WTC11 (cell line): ENCODE data around the gene ARSA. TPM values are rescaled to one million over a fixed set of nuclear protein-coding genes. Genes with fewer than 3 reads are reported as not detected.

Experiments
- ATAC-seq: fragments of 200-7000 bp; cut with Tn5 transposase; 2 replicates; pipeline ENCODE4 v1.10.0; 2021; ENCODE audit warnings: mild to moderate bottlenecking, moderate library complexity
- CTCF ChIA-PET: fragments of 300-600 bp; sonication (Branson Sonifier 250); formaldehyde crosslinking; loops from one replicate; lab custom pipeline; 2021; ENCODE audit warnings: antibody characterized with exemption; lab: Charles Lee
- POLR2A ChIA-PET: fragments of 350-600 bp; sonication (Branson Sonifier 250); formaldehyde crosslinking; loops from one replicate; lab custom pipeline; 2021; ENCODE audit warnings: antibody characterized with exemption; lab: Charles Lee
- DNase-seq: peaks from one replicate; pipeline ENCODE4 v3.0.0; 2021; ENCODE audit warnings: low spot score
- H3K27ac Mint-ChIP-seq: 2 replicates; pipeline ENCODE4 v1.8.0; 2021; ENCODE audit warnings: mixed read lengths
- H3K27me3 Mint-ChIP-seq: 2 replicates; pipeline ENCODE4 v1.8.0; 2021; ENCODE audit warnings: low read depth, mild to moderate bottlenecking, moderate library complexity, mixed read lengths
- H3K36me3 Mint-ChIP-seq: 2 replicates; pipeline ENCODE4 v1.8.0; 2021; ENCODE audit warnings: mixed read lengths
- H3K4me1 Mint-ChIP-seq: 2 replicates; pipeline ENCODE4 v1.8.0; 2022; ENCODE audit warnings: mixed read lengths
- H3K4me3 Mint-ChIP-seq: 2 replicates; pipeline ENCODE4 v1.8.0; 2021; ENCODE audit warnings: mild to moderate bottlenecking, moderate library complexity, mixed read lengths
- H3K9me3 Mint-ChIP-seq: 2 replicates; pipeline ENCODE4 v1.8.0; 2021; ENCODE audit warnings: mixed read lengths
- ATF1 ChIP-seq: sonication (generic); formaldehyde crosslinking; IDR thresholded peaks from 2 replicates; pipeline ENCODE4 v1.8.1; 2023; ENCODE audit warnings: mild to moderate bottlenecking, moderate library complexity, missing genetic modification reagents
- CBFB ChIP-seq: sonication (generic); formaldehyde crosslinking; IDR thresholded peaks from 2 replicates; pipeline ENCODE4 v1.8.1; 2022; ENCODE audit warnings: mild to moderate bottlenecking, low read depth, missing genetic modification reagents
- FOXP1 ChIP-seq: sonication (generic); formaldehyde crosslinking; IDR thresholded peaks from 2 replicates; pipeline ENCODE4 v1.8.0; 2022; ENCODE audit warnings: missing genetic modification reagents, mild to moderate bottlenecking, moderate library complexity, borderline replicate concordance
- GRHL2 ChIP-seq: fragments of 250-450 bp; sonication (Bioruptor Pico); IDR thresholded peaks from 2 replicates; pipeline ENCODE4 v1.8.0; 2022; ENCODE audit warnings: mild to moderate bottlenecking, moderate library complexity; ENCODE audit not compliant: insufficient replicate concordance, severe bottlenecking
- JAZF1 ChIP-seq: fragments of 250-450 bp; sonication (Bioruptor Pico); IDR thresholded peaks from 2 replicates; pipeline ENCODE4 v1.9.0; 2021; ENCODE audit warnings: moderate library complexity, mild to moderate bottlenecking, inconsistent platforms
- MAX ChIP-seq: sonication (generic); formaldehyde crosslinking; IDR thresholded peaks from 2 replicates; pipeline ENCODE4 v1.8.0; 2022; ENCODE audit warnings: mild to moderate bottlenecking, missing genetic modification reagents
- NFE2L1 ChIP-seq: sonication (generic); formaldehyde crosslinking; IDR thresholded peaks from 2 replicates; pipeline ENCODE4 v1.8.1; 2023; ENCODE audit warnings: missing genetic modification reagents
- NR3C1 ChIP-seq: sonication (generic); formaldehyde crosslinking; conservative IDR thresholded peaks from 2 replicates; pipeline ENCODE4 v1.8.1; 2023; ENCODE audit warnings: low read depth, mild to moderate bottlenecking, missing genetic modification reagents
- RELA ChIP-seq: sonication (generic); formaldehyde crosslinking; IDR thresholded peaks from 2 replicates; pipeline ENCODE4 v1.8.1; 2022; ENCODE audit warnings: missing genetic modification reagents, mild to moderate bottlenecking, borderline replicate concordance
- RORB ChIP-seq: fragments of 250-450 bp; sonication (Bioruptor Pico); IDR thresholded peaks from 2 replicates; pipeline ENCODE4 v1.9.0; 2021; ENCODE audit warnings: mild to moderate bottlenecking
- SOX15 ChIP-seq: fragments of 250-450 bp; sonication (Bioruptor Pico); IDR thresholded peaks from 2 replicates; pipeline ENCODE4 v1.9.0; 2021; ENCODE audit warnings: mild to moderate bottlenecking
- SP1 ChIP-seq: sonication (generic); formaldehyde crosslinking; conservative IDR thresholded peaks from 2 replicates; pipeline ENCODE4 v1.8.1; 2022; ENCODE audit warnings: missing genetic modification reagents
- TEAD4 ChIP-seq: sonication (generic); formaldehyde crosslinking; IDR thresholded peaks from 2 replicates; pipeline ENCODE4 v1.8.0; 2022; ENCODE audit warnings: mild to moderate bottlenecking, missing genetic modification reagents
- ZBTB21 ChIP-seq: sonication (generic); formaldehyde crosslinking; IDR thresholded peaks from 2 replicates; pipeline ENCODE4 v1.8.1; 2023; ENCODE audit warnings: mild to moderate bottlenecking, missing genetic modification reagents, borderline replicate concordance
- ZNF219 ChIP-seq: sonication (generic); formaldehyde crosslinking; IDR thresholded peaks from 2 replicates; pipeline ENCODE4 v1.8.0; 2023; ENCODE audit warnings: missing genetic modification reagents, mild to moderate bottlenecking, borderline replicate concordance
- ZNF317 ChIP-seq: sonication (generic); formaldehyde crosslinking; IDR thresholded peaks from 2 replicates; pipeline ENCODE4 v1.8.1; 2023; ENCODE audit warnings: low read depth, mild to moderate bottlenecking, moderate library complexity, missing genetic modification reagents, borderline replicate concordance
- ZNF416 ChIP-seq: fragments of 250-450 bp; sonication (Bioruptor Pico); IDR thresholded peaks from 2 replicates; pipeline ENCODE4 v1.9.0; 2021; ENCODE audit warnings: mild to moderate bottlenecking, inconsistent platforms
- ZNF423 ChIP-seq: fragments of 250-450 bp; sonication (Bioruptor Pico); IDR thresholded peaks from 2 replicates; pipeline ENCODE4 v2.1.2; 2022; ENCODE audit warnings: mild to moderate bottlenecking, moderate library complexity
- ZNF425 ChIP-seq: fragments of 250-450 bp; sonication (Bioruptor Pico); conservative IDR thresholded peaks from 2 replicates; pipeline ENCODE4 v1.9.0; 2021; ENCODE audit warnings: mild to moderate bottlenecking
- total RNA-seq: library from RNA; stranded (reverse); gene quantifications from 3 replicates; pipeline ENCODE4 v1.2.3, GENCODE V29; 2021
- TF ChIP-seq, protein P1 (sequence below): sonication (generic); formaldehyde crosslinking; conservative IDR thresholded peaks from 2 replicates; pipeline ENCODE4 v1.8.1; 2022; ENCODE audit warnings: mild to moderate bottlenecking, missing genetic modification reagents
- TF ChIP-seq, protein P2 (sequence below): sonication (generic); formaldehyde crosslinking; IDR thresholded peaks from 2 replicates; pipeline ENCODE4 v1.8.1; 2023; ENCODE audit warnings: mild to moderate bottlenecking, missing genetic modification reagents, moderate library complexity
- TF ChIP-seq, protein P3 (sequence below): fragments of 250-450 bp; sonication (Bioruptor Pico); IDR thresholded peaks from 2 replicates; pipeline ENCODE4 v1.9.0; 2021; ENCODE audit warnings: mild to moderate bottlenecking

ARSA gene
- total RNA-seq, 1 experiment from 2014 or later, result 18.8 TPM

DNA sequence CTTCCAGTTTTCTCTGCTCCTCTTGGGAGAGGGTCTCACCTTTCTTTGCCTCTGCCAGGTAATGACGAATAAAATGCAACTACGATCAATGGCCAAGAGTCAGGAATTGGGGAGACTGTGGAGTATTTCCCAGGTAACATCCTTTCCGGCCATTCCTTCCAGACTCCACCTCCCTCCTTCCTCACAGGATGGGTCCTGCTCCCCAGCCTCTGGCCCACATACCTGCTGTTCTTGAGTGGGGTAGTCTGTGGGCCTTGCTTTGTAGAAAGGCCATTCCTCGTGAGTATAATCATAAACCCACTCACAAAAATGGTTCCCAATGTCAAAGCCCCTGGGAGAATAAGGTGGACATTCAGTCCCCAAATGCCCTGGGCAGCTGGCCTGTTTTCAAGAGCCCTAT lies 48.2 kb downstream of the ARSA start:
- H3K4me1 Mint-ChIP-seq, result peaks cover 9% of the 10 kb centered on the region
- H3K4me3 Mint-ChIP-seq, result no peak overlapping the region
- ChIA-PET CTCF (no interaction called here), POLR2A (no interaction called here)
- H3K36me3 Mint-ChIP-seq, result peaks cover 7% of the 10 kb centered on the region
- no peak overlapping the region for H3K27ac Mint-ChIP-seq
- ATAC-seq (no peak), DNase-seq (no peak)
- H3K9me3 Mint-ChIP-seq, result no peaks in the 10 kb centered on the region
- H3K27me3 Mint-ChIP-seq, result peaks cover 7% of the 10 kb centered on the region; the same call in 1 of the 2 replicates
- TF ChIP-seq TEAD4 (CRISPR knock-in tag), result no peak
- no peak for TF ChIP-seq RORB (CRISPR knock-in tag)
- no peak for TF ChIP-seq FOXP1 (CRISPR knock-in tag)

- POLR2A ChIA-PET, result no interaction called here
- DNase-seq, result no peak
- Mint-ChIP-seq H3K4me3 (no peak overlapping the region), H3K4me1 (peaks cover 8% of the 10 kb centered on the region), H3K27me3 (peaks cover 6% of the 10 kb centered on the region; the same call in 1 of the 2 replicates), H3K36me3 (peaks cover 7% of the 10 kb centered on the region), H3K9me3 (no peaks in the 10 kb centered on the region)
- no peak for ATAC-seq
- TF ChIP-seq ZNF425 (CRISPR knock-in tag), result no peak
- TF ChIP-seq ATF1 (CRISPR knock-in tag), result no peak
- no peak for TF ChIP-seq SP1 (CRISPR knock-in tag)
- no peak for TF ChIP-seq MAX
- TF ChIP-seq, protein P1, sequence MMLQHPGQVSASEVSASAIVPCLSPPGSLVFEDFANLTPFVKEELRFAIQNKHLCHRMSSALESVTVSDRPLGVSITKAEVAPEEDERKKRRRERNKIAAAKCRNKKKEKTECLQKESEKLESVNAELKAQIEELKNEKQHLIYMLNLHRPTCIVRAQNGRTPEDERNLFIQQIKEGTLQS, result no peak
- TF ChIP-seq NFE2L1 (CRISPR knock-in tag), result no peak
- no peak for TF ChIP-seq CBFB (CRISPR knock-in tag)
- no peak for TF ChIP-seq NR3C1 (CRISPR knock-in tag)
- no peak for TF ChIP-seq JAZF1 (CRISPR knock-in tag)
- no peak for TF ChIP-seq ZNF219 (CRISPR knock-in tag)
- TF ChIP-seq ZNF317 (CRISPR knock-in tag), result no peak
- TF ChIP-seq, all 79 proteins: peak for 0
- CTCF ChIA-PET, result interaction anchor here (0.6 to 5.0 kb wide), 4 partner anchors 16 to 64 kb away, joined by 3 to 25 read pairs (median 4); partner anchors contain the start of genes ARSA, SCO2 and SYCE3
- no peak overlapping the region for H3K27ac Mint-ChIP-seq
Measured at GRCh38 chr22:50578776-50579310, 49.1 kb downstream of the ARSA start.

- CTCF ChIA-PET, result interaction anchor here (0.9 to 5.0 kb wide), 4 partner anchors 15 to 53 kb away, joined by 3 to 25 read pairs (median 4); partner anchors contain the start of genes ARSA, SCO2 and SYCE3
- no peaks in the 10 kb centered on the region for H3K27me3 Mint-ChIP-seq
- H3K27ac Mint-ChIP-seq, result peak within 1 kb of the TSS; percentile 68; the same call in 1 of the 2 replicates
- H3K36me3 Mint-ChIP-seq, result peaks cover 7% of the 10 kb centered on the region
- H3K9me3 Mint-ChIP-seq, result no peaks in the 10 kb centered on the region
- no peak for ATAC-seq
- no peak within 1 kb of the TSS for H3K4me3 Mint-ChIP-seq
- peak; percentile 37 for DNase-seq
- POLR2A ChIA-PET, result no interaction called here
- 0 out of 2 replicates have a peak, but pooled peaks cover 2% of the 10 kb centered on the region for H3K4me1 Mint-ChIP-seq
- TF ChIP-seq ZNF423 (CRISPR knock-in tag) (no peak), ZNF416 (CRISPR knock-in tag) (no peak), SOX15 (CRISPR knock-in tag) (no peak), ATF1 (CRISPR knock-in tag) (no peak), MAX (no peak), ZBTB21 (no peak), GRHL2 (CRISPR knock-in tag) (no peak), RELA (CRISPR knock-in tag) (no peak)
- TF ChIP-seq, protein P2, sequence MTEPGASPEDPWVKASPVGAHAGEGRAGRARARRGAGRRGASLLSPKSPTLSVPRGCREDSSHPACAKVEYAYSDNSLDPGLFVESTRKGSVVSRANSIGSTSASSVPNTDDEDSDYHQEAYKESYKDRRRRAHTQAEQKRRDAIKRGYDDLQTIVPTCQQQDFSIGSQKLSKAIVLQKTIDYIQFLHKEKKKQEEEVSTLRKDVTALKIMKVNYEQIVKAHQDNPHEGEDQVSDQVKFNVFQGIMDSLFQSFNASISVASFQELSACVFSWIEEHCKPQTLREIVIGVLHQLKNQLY (CRISPR knock-in tag), result no peak
- TF ChIP-seq, protein P3, sequence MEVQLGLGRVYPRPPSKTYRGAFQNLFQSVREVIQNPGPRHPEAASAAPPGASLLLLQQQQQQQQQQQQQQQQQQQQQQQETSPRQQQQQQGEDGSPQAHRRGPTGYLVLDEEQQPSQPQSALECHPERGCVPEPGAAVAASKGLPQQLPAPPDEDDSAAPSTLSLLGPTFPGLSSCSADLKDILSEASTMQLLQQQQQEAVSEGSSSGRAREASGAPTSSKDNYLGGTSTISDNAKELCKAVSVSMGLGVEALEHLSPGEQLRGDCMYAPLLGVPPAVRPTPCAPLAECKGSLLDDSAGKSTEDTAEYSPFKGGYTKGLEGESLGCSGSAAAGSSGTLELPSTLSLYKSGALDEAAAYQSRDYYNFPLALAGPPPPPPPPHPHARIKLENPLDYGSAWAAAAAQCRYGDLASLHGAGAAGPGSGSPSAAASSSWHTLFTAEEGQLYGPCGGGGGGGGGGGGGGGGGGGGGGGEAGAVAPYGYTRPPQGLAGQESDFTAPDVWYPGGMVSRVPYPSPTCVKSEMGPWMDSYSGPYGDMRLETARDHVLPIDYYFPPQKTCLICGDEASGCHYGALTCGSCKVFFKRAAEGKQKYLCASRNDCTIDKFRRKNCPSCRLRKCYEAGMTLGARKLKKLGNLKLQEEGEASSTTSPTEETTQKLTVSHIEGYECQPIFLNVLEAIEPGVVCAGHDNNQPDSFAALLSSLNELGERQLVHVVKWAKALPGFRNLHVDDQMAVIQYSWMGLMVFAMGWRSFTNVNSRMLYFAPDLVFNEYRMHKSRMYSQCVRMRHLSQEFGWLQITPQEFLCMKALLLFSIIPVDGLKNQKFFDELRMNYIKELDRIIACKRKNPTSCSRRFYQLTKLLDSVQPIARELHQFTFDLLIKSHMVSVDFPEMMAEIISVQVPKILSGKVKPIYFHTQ (CRISPR knock-in tag), result no peak
Measured at GRCh38 chr22:50577987-50578775, 49.8 kb downstream of the ARSA start, which contains the start of gene CPT1B. TSS of gene CPT1B (minus strand) at chr22:50578427. CDS start at chr22:50577915, 512 bp downstream.
